Iris pigment epithelial cell (primary cell): ENCODE measurements around the gene ENTPD8.

Source experiments
- DNase-seq: peaks from one replicate; pipeline ENCODE4 v3.0.0-alpha.2; 2011; ENCODE audit warnings: low read depth

ENTPD8 gene

DNA sequence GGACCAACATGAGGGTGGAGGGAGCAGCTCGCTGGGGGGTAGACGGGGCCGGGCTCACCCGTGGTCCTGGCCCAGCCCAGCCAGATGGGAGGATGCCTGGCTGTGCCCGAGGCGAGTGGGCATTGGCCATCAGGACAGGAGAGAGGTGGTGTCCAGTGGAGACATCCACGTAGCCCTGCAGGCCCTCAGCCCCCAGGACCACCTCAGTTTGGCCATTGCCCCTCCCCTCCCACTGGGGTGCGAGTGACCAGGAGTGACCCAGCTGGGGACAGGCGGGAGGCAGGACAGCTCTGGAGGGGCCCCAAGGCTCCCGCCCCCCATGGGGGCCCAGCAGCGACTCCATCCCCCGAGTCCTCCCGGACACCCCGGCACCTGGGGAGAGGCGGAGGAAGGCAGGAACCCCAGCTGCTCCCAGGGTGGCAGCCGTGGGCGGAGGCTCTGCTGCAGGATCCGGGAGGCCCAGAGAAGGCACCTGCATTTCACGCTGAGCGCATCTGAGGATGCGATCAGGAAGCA is 9.7 kb downstream of the ENTPD8 start:
- no peak for DNase-seq

DNA sequence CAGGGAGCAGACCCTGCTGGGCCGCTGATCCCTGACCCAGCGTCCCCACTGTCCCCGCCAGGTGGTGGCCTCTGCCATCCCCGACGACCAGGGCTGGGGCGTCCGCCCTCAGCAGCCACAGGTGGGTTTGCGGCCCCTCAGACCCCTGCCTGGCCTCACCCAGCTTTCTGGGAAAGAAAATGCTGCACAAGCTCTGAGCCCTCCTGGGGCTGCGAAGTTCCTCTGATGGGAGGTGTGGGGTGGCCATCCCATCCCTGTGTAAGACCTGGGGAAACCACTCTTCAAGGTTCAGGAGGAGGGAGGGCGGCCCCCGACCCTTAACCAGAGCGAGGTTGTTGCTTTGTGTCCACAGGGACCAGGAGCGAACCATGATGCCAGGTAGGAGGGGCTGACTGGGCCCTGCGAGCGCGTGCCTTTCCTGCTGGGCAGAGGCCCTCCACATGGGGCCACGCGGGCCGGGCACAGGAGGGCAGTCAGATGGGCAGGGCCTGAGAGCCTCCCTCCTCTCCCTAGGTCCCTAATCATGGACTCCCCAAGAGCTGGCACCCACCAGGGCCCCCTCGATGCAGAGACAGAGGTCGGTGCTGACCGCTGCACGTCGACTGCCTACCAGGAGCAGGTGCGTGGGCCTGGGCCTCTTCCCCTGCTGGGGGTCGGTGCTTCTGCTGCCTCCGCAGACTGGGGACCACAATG is 10.3 kb downstream of the ENTPD8 start:
- DNase-seq, result no peak

DNA sequence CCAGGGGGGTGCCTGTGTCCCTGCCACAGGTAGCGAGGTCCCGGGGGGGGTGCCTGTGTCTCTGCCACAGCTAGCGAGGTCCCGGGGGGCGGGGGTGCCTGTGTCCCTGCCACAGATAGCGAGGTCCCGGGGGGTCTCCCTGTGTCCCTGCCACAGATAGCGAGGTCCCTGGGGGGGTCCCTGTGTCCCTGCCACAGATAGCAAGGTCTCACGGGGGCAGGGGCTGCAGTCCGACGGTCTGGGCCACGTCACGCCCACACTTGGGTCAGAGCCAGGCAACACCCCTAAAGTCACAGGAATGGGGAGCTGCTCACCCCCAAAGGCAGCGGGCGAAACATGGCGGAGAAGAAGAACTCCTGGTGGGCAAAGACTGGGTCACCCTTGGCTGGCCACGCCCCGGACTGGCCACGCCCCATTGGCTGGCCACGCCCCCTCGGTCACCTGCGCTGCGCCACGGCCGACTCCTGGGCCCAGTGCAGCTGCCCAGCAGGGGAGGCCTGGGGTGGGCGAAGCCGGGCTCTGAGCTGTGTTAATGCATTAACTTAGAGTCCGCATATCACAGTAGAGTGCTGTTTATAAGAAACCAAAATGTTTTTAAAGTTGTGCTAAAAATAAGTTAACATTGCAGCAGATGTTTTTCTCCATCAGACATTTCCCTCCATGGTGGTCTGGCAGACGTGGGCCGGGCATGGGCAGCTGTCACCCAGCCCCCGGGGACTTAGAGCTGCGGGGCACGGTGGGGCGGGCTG is 11.0 kb downstream of the ENTPD8 start:
- DNase-seq, result no peak

DNA sequence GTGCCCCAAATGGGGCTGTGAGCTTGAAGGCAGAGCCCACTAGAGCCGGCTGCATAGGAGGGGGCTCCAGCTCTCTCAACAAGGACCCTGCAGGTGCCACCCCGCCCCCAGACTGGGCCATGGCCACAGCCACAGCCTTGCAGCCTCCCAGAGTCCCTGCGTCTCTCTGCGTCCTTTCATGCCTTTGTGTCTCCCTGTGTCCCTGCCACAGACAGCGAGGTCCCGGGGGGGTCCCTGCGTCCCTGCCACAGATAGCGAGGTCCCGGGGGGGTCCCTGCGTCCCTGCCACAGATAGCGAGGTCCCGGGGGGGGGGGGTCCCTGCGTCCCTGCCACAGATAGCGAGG is 11.6 kb downstream of the ENTPD8 start:
- DNase-seq, result no peak

DNA sequence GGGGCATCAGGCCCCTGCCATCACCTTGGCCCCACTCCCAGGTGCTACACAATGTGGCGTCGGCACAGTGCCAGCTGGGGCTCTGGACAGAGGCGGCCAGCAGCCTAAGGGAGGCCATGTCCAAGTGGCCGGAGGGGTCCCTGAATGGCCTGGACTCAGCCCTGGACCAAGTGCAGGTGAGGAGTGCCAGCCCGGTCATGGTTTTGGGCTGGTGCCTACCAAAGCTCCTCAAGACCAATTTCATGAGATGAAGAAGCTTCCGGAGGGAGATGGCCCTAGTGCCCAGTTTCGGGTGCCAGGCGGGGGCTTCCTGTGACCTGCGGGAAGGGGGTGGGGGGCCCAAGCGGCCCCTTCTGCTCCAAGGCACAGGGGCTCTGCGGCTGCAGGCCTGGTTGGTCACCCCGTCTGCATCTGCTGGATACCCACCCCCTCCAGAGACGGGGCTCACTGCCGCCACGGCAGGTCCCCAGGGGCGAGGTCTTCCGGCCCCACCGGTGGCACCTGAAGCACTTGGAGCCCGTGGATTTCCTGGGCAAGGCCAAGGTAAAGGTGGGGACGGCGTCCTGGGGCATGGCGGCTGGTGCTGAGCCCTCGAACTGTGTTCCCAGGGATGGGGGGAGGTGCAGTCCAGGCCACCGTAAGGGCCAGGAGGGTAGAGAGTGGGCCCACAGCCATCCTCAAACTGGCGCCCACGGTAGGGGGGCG is 12.2 kb downstream of the ENTPD8 start:
- DNase-seq, result no peak

DNA sequence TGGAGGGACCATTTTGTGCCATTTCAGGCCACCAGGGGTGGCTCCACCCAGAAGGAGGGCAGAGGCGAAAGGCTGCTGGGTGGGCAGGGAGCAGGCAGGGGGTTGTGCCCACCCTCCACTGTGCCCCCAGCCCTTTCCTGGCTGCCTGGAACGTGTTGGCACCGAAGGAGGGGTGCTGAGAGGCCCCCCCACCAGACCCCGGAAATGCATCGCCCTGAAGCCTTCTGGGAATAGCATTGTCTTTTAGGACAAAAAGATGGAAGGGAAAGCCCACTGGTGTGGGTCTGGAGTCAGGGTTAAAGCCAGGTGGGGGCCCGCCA is 12.9 kb downstream of the ENTPD8 start:
- DNase-seq, result no peak

DNA sequence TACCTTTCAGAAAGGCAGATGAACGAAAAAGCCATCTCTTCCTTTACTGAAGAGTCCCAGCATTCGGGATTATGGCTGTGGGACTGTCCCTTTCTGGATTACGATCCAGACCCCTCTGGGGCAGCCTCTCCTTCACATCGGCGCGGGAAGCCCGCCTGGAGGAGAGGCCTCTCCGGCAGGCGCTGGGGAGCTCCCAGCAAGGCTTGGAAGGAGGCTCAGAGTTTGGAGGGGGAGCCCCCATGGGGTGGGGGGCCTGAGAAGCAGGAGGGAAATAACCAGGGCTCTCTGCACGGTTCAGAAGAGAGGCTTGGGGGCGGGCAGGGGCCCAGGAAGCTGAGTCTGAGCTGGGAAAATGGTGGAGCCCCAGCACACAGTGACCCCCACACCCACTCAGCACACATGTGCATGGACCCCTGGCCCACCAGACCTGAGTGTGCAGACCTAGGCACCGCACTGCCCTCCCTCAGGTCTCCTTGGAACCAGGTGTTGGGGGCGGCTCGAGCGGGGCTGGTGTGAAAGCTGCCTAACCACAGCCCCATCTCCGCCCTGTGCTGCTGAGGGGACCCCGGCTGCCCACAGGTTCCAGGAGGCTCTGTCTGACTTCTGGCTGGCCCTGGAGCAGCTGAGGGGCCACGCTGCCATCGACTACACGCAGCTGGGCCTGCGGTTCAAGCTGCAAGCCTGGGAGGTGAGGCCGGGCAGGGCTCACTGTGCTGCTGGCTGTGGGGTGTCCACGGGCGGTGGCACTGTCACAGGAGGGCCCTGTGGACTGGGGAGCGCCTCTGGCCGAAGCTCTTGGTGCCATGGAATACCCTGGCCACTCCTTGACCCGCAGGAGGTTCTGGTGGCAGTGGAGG is 13.5 kb downstream of the ENTPD8 start:
- no peak for DNase-seq

DNA sequence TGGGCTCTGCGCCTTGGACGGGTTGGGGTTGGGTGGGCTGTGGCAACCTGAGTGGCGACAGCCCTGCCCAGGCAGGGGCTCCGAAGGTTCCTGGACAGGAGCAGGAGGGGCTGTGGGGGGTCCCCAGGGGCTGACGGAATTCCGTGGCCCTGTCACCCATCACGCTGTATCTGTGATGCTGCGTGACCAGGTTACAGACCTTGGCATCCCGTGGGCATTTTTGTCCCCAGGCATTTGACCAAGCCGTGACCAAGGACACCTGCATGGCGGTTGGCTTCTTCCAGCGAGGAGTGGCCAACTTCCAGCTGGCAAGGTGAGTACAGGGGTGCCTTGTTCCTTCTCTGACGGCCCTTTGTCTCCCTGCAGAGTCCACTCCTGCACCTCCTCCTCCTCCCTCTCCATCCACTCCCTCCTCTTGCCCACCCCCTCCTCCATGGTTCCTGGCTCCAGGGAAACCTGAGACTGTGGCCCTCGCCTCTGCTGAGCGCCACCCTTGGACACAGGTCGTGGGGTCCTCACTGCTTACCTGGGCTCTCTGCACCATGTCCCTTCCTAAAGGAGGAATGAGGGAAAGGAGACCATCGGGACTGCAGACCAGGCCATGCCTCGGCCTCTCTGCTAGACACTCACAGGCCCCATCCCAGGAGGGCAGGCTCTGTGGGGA is 15.0 kb downstream of the ENTPD8 start:
- DNase-seq, result no peak

DNA sequence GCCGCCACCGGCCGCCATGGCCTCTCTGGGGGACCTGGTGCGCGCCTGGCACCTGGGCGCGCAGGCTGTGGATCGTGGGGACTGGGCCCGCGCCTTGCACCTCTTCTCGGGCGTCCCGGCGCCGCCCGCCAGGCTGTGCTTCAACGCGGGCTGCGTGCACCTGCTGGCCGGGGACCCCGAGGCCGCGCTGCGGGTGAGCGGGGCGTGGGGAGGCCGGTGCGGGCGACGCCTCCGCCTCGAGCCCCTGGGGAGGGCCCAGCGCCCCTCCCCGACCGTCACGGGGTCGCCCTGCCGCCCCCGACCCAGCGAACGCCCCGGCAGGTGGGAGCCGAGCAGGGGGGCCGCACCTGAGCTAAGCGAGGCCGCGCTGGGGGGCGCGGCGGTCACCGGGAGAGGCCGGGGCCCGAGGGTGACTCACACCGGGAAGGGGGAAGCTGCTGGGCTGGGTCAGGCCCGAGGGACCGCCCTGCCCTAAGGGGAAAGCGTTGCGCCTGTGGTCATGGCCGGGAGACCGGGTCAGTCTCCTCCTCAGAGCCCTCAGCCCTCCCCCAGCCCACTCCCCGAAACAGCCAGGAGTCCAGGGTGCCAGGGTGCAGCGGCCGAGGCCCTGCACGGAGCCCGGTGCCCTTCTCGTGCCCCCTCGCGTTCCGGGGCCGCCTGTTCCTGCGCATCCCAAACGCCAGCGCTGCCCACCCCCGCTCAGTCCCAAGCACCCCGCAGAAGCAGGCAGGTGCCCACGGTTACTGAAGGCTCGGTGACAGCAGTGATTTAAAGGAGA is 17.5 kb downstream of the ENTPD8 start:
- DNase-seq, result no peak

DNA sequence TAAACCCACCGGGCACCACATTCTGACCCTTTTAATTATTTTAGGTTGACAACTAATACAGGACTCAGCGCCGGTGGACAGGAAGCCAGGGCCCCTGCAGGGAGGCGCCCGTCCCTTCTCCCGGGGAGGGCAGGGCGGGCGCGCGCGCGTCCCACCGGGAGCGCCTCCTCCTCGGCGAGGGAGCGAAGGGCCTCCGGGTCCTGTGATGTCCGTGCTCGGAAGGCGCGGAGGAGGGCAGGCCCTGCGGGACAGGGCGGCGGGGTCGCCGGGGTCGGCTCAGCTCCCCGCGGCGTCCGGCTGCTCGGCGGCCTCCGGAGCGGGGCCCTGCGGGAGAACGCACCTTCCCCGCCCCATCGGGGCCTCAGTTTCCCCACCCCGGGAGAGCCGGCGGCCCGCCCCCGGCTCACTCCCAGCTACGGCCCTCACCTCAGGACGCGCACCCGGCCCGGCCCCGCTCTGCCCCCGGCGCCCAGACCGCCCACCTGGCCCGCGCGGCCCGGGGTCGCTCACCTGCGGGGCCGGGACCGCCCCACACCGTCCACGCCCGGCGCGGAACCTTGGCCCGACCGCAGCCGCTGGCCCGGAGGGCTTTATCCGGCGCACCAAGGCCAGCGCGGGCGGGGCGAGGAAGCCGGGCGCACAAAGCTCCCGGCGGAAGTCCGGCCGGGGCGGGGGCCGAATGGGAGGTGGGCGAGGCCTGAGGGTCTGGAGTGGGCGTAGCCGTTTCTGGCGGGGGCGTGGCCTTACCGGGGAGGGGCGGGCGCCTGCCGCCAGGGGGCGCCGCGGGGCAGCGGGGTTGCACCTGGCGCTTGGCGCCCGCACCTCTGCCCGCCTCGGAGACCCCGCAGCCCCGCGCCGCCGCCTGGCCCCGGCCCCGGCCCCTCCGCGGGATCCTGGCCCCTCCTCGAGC is 18.3 kb downstream of the ENTPD8 start, which contains the start of the genes EXD3 and NOXA1:
TSS of gene EXD3 (minus strand) at position 559 of the 910 bp plus-strand sequence. CDS start 27,805 bp downstream, outside the sequence.
TSS of gene NOXA1 (plus strand) at position 790 of the 910 bp plus-strand sequence. CDS start 137 bp downstream, outside the sequence.
- DNase-seq, result peak; percentile 87

DNA sequence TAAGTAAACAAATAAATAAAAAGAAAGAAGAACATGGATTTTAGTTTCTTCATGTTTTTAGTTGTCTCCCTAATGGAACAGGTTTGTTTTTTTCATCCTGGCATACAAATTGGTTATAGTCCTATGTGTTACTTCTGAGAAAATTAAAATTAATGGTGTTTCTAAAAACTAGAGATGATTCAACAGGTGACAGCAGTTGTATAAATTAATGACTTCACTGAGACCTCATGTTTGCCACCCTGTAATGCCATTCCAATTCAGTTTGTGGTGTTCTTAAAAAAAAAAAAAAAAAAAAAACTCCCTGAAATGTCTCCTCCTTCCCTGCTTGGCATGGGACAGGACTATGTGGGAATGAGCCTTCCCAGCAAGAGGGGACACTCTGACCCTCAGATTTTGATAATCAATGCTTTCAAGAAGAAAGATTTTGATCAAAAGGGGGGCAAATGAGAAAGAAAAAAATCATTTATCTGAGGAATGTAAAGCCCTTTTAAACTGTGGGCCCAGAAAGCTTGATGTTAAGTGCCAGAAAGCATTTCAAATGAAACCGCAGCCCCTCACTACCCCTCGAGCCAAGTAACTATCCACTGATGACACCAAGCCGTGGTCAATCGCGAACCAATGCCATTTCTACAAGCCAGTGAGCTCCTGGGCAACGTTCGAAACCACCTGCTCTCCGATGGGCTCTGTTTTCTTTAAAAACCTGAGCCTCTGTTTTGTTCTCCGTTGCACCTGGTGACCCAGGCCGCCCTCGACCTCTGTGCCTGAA is 19.1 kb downstream of the ENTPD8 start:
- DNase-seq, result no peak

DNA sequence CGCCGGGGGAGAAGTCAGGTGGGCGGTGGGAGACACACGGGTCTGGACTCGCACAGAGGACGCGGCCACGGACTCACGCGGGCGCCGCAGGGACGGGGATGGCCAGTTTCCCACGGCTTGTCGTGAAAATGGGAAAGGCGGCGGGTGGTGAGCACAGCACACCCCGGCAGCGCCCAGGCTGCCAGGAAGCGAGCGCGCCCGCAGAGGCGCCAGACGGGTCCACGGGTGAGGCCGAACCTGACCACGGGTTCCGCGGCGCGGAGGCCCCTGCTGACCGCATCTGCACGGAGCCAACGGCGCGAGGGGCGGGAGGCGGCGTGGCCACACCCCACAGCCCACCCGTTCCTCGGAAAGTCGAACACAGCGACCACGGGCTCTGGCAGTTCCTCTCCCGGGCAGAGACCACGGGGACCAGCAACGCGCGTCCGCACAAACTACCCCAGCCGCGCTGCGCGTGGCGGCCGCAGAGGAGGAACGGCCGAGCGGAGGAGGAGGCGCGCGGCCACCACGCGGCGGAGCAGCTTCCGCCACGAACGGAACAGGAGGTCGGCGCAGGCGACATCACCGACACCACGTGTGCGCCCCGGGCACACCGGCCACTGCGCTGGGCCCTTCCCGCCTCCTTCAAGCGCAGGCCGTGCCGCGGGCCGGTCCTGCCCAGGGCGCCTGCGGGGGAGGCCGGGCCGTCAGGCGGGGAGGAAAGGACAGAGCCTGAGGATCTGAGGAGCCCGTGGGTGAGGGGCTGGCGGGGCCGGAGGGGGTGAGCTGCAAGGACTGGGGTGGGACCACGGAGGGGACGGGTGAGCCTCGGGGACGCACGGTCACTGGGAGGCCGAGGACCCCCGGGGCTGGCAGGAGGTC is 23.8 kb downstream of the ENTPD8 start:
- no peak for DNase-seq

DNA sequence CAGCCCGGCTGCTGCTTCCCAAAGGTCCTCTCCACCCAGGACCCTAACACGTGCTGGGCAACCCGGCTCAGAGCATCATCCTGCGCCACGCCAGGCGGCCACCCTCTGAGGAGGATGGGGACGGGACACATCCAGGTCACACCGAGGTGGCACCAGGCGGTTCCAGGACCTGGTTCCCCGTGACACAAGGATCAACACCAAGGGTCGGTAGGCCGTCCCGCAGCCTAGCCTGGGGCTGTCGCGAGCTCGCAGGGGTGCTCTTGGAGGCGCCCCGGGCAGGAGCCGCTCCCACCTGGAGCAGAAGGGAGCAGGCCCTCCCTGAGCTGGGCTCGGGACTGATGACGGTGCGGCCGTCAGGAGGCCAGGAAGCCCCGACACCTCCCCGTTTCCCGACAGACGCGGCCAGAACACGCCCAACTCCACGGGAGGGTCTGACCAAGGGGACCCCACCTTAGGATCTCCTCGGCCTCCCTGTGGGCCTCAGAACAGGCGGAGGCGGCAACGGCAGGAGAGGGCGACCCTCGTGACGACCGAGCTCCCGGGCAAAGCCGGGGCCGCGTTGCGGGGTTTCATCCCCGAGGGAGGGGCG is 24.5 kb downstream of the ENTPD8 start:
- no peak for DNase-seq

DNA sequence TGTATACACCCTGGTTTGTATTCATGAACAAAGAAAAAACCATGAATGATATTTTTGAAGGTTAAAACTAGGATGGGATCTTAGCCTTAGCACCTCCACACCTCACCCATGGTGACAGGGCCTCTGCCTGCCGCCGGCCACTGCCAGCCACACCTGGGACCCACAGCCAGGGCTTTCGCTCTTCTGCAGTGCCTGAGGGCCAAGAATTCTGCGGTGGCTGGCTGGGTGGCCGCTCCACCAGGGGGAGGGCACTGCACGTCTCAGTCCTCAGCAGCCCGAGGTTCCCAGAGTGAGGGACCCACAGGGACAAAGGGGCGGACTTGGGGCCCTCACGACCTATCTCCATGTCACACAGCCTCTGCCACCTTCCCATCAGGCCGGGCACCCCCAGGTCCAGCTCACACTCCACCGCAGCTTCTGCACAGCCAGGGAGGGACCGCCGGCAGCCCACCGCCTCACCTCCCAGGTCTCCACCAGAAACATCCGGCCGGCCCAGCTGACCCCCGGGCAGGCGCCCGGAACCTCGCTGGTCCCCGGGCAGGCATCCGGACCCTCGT is 25.1 kb downstream of the ENTPD8 start:
- DNase-seq, result no peak

DNA sequence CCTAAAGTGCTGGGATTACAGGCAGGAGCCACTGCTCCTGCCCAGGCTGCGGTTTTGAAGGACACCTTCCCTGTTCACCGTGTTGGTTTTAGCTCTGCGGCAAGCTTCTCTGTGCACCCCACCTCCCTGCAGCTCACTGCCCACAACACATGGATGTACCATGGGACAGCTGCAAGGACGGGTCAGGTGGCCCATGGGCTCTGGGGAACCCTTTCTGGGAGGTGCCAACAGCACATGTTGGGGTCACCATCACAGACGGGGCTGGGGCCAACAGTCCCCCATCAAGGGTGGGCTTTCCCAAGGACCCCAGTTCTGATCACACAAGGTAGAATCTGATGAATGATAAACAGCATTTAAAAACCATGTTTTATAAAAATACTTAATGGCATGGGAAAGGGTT is 25.7 kb downstream of the ENTPD8 start:
- DNase-seq, result no peak

DNA sequence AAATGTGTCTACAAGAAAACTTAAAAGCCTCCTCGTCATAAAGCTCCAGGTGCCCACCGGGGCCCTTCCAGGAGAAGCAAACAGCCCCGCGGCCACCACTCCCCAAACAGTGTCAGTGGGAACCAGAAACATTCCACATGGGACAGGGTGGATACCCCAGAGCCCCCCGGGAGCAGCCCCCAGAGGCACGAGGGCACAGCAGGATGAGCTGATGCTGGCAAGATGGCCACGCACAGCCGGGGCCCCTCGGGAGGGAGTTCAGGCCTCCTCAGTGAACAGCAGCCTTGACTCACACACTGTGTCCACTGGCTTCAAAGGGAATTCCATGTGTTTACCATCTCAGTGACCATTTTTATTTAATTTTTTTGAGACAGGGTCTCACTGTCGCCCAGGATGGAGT is 28.7 kb downstream of the ENTPD8 start:
- DNase-seq, result peak; percentile 57
